Loucy (cell line): ENCODE measurements around the gene ARHGAP15.
A peak's percentile ranks its signal among the peaks of the same experiment; 100 is the strongest.

Source experiments
- H2AFZ ChIP-seq: fragments of 200-600 bp; sonication (generic); 2 replicates; pipeline ENCODE4 v1.6.0; 2016; ENCODE audit warnings: antibody characterized with exemption, mild to moderate bottlenecking, low read length, moderate library complexity
- H3F3A ChIP-seq: fragments of 200-600 bp; 2 replicates; pipeline ENCODE4 v1.6.0; 2016; ENCODE audit warnings: antibody characterized with exemption, low read depth, mild to moderate bottlenecking
- H3K27me3 ChIP-seq: fragments of 200-600 bp; sonication (generic); 2 replicates; pipeline ENCODE4 v1.6.1; 2014; ENCODE audit warnings: low read length, mild to moderate bottlenecking; ENCODE audit not compliant: insufficient read depth, poor library complexity, severe bottlenecking
- H3K36me3 ChIP-seq: fragments of 200-600 bp; sonication (generic); 2 replicates; pipeline ENCODE4 v1.6.1; 2016; ENCODE audit warnings: low read length; ENCODE audit not compliant: insufficient read depth
- H3K4me1 ChIP-seq: fragments of 200-600 bp; sonication (generic); 2 replicates; pipeline ENCODE4 v1.5.1; 2014; ENCODE audit warnings: low read length, mild to moderate bottlenecking; ENCODE audit not compliant: insufficient read depth, poor library complexity, severe bottlenecking
- H3K4me2 ChIP-seq: fragments of 200-600 bp; sonication (generic); 2 replicates; pipeline ENCODE4 v1.6.0; 2014; ENCODE audit warnings: antibody characterized with exemption, low read length, low read depth, mild to moderate bottlenecking; ENCODE audit not compliant: poor library complexity, severe bottlenecking
- H3K4me3 ChIP-seq: fragments of 200-600 bp; sonication (generic); 2 replicates; pipeline ENCODE4 v1.5.1; 2014; ENCODE audit warnings: low read length, mild to moderate bottlenecking, mixed read lengths; ENCODE audit not compliant: poor library complexity, severe bottlenecking
- H3K79me2 ChIP-seq: fragments of 200-600 bp; sonication (generic); 2 replicates; pipeline ENCODE4 v1.6.1; 2014; ENCODE audit warnings: low read length; ENCODE audit not compliant: insufficient read depth
- H3K9ac ChIP-seq: fragments of 200-600 bp; sonication (generic); 2 replicates; pipeline ENCODE4 v1.6.0; 2014; ENCODE audit warnings: mild to moderate bottlenecking, low read depth, low read length, moderate library complexity; ENCODE audit not compliant: poor library complexity, severe bottlenecking
- H3K9me2 ChIP-seq: fragments of 200-600 bp; sonication (generic); replicated peaks from 2 replicates; pipeline ENCODE4 v1.6.1; 2016; ENCODE audit warnings: low read depth, low read length, mixed read lengths
- H3K9me3 ChIP-seq: fragments of 200-600 bp; sonication (generic); 2 replicates; pipeline ENCODE4 v1.6.1; 2014; ENCODE audit warnings: mild to moderate bottlenecking, antibody characterized with exemption, low read length, low read depth; ENCODE audit not compliant: insufficient read depth
- H4K20me1 ChIP-seq: fragments of 200-600 bp; sonication (generic); 2 replicates; pipeline ENCODE4 v1.6.0; 2014; ENCODE audit warnings: antibody characterized with exemption, low read length, mild to moderate bottlenecking; ENCODE audit not compliant: insufficient read depth, poor library complexity, severe bottlenecking
- EZH2phosphoT487 ChIP-seq: fragments of 200-600 bp; IDR thresholded peaks from 2 replicates; pipeline ENCODE4 v1.6.1; 2018; ENCODE audit warnings: antibody characterized with exemption, mild to moderate bottlenecking, moderate library complexity, borderline replicate concordance
- TF ChIP-seq, protein P1 (sequence below): fragments of 200-600 bp; sonication (generic); conservative IDR thresholded peaks from 2 replicates; pipeline ENCODE4 v1.5.1; 2014; ENCODE audit warnings: mild to moderate bottlenecking, antibody characterized with exemption, low read length

The ARHGAP15 gene

GRCh38 chr2:143157418-143157817 lies 28.2 kb downstream of the ARHGAP15 start:
- Histone ChIP-seq H3K9ac (no peak overlapping the region), H2AFZ (no peak overlapping the region), H3K4me3 (no peak overlapping the region), H4K20me1 (peaks cover 95% of the 10 kb centered on the region), H3K9me3 (no peaks in the 10 kb centered on the region), H3K36me3 (peaks cover 67% of the 10 kb centered on the region; the same call in 1 of the 2 replicates), H3K27me3 (no peaks in the 10 kb centered on the region), H3K4me2 (no peak overlapping the region), H3K79me2 (peaks cover 98% of the 10 kb centered on the region), H3K4me1 (peaks cover 13% of the 10 kb centered on the region), H3F3A (no peaks in the 10 kb centered on the region), H3K9me2 (no peaks in the 10 kb centered on the region)
- TF ChIP-seq EZH2phosphoT487 = no peak
- TF ChIP-seq, protein P1, sequence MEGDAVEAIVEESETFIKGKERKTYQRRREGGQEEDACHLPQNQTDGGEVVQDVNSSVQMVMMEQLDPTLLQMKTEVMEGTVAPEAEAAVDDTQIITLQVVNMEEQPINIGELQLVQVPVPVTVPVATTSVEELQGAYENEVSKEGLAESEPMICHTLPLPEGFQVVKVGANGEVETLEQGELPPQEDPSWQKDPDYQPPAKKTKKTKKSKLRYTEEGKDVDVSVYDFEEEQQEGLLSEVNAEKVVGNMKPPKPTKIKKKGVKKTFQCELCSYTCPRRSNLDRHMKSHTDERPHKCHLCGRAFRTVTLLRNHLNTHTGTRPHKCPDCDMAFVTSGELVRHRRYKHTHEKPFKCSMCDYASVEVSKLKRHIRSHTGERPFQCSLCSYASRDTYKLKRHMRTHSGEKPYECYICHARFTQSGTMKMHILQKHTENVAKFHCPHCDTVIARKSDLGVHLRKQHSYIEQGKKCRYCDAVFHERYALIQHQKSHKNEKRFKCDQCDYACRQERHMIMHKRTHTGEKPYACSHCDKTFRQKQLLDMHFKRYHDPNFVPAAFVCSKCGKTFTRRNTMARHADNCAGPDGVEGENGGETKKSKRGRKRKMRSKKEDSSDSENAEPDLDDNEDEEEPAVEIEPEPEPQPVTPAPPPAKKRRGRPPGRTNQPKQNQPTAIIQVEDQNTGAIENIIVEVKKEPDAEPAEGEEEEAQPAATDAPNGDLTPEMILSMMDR = no peak

- no peaks in the 10 kb centered on the region for H3K9me3 ChIP-seq
- no peak overlapping the region for H2AFZ ChIP-seq
- no peak overlapping the region for H3K9ac ChIP-seq
- H4K20me1 ChIP-seq = peaks cover 95% of the 10 kb centered on the region
- peaks cover 74% of the 10 kb centered on the region; the same call in 1 of the 2 replicates for H3K36me3 ChIP-seq
- no peaks in the 10 kb centered on the region for H3K27me3 ChIP-seq
- H3K79me2 ChIP-seq = peaks cover 98% of the 10 kb centered on the region
- no peak for TF ChIP-seq EZH2phosphoT487
- TF ChIP-seq, protein P1 = no peak
- H3K4me2 ChIP-seq = peak overlapping the region; percentile 5
- H3K4me1 ChIP-seq = peaks cover 9% of the 10 kb centered on the region
- no peak overlapping the region for H3K4me3 ChIP-seq
- no peaks in the 10 kb centered on the region for H3K9me2 ChIP-seq
- H3F3A ChIP-seq = no peaks in the 10 kb centered on the region
These were observed 28.9 kb downstream of the ARHGAP15 start for GRCh38 chr2:143158098-143158497.

DNA sequence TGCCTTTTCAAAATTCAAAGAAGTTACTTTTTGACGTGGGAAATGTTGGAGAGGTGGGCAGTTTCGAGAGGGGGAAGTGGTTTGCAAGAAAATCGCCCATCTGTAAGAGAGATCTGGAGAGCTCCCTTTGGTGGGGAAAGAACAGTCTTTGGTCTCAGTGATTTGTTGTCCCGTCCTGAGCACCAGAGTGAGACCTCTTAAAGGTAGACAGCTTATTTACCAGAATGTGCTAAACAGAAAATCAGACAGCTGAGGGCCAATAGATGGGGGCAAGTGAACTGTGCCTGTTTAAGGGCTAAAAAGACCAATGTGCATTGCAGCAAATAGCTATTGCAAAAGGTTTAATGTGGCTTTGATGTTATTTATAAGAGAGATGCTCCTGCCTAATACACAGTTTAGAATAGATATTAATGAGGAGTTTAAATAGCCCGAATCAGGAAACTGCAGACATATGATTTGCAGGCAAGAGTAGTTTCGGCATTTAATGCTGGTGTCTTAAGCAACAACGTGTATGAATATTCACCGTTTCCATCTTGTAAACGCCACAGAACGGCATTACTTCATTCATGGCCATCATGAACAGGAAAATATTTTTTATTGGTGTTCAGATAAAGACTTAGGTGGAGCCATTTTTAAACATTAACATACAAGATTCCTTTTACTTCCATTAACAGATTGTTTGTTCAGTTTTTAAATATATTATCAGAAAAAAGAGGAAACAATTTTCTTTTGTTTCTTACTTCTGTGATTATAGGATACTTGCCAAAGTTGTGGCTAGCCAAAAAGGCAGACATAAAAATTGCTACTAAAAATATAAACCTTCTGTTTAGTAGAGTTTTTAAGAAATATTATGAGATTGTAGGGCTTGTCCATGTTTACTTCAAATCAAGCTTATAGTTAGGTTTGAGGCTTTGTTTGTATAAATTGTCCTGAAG lies 29.6 kb downstream of the ARHGAP15 start:
- peaks cover 100% of the 10 kb centered on the region for H3K79me2 ChIP-seq
- no peak overlapping the region for H3K4me3 ChIP-seq
- no peaks in the 10 kb centered on the region for H3K9me3 ChIP-seq
- TF ChIP-seq, protein P1 = no peak
- TF ChIP-seq EZH2phosphoT487 = no peak
- H2AFZ ChIP-seq = no peak overlapping the region
- peaks cover 9% of the 10 kb centered on the region for H3K4me1 ChIP-seq
- no peaks in the 10 kb centered on the region for H3K9me2 ChIP-seq
- no peak overlapping the region for H3K9ac ChIP-seq
- peaks cover 80% of the 10 kb centered on the region; the same call in 1 of the 2 replicates for H3K36me3 ChIP-seq
- H3F3A ChIP-seq = no peaks in the 10 kb centered on the region
- no peaks in the 10 kb centered on the region for H3K27me3 ChIP-seq
- peak overlapping the region; percentile 5 for H3K4me2 ChIP-seq
- H4K20me1 ChIP-seq = peaks cover 95% of the 10 kb centered on the region
